ENCODE measurements around the gene TK2. TPM values are rescaled to one million over a fixed set of nuclear protein-coding genes. Genes with fewer than 3 reads are reported as not detected.

The TK2 gene
- total and polyA plus RNA-seq, 2 experiments from 2014 or later = 27.9 to 57.5 TPM

- peak; percentile 75 for DNase-seq
- in situ Hi-C loops (cut with MboI) = no loop called here
- TF ChIP-seq EZH2 (IDR thresholded peaks at IDR 0.05; ENCODE audit: insufficient read depth, poor library complexity, severe bottlenecking) (no peak), EZH2phosphoT487 (IDR thresholded peaks at IDR 0.05; ENCODE audit: insufficient read depth, low read depth) (no peak)
- no peaks in the 10 kb centered on the region for H3K27me3 ChIP-seq (replicated peaks; ENCODE audit: insufficient read depth)
- H3K4me2 ChIP-seq (ENCODE audit: unreplicated experiment) = no peak overlapping the region
- H3K9me2 ChIP-seq (ENCODE audit: insufficient read depth) = no peaks in the 10 kb centered on the region
- peak overlapping the region; percentile 35 for H3K27ac ChIP-seq
- H4K20me1 ChIP-seq (ENCODE audit: insufficient read depth) = no peaks in the 10 kb centered on the region
- H3K4me3 ChIP-seq = no peak overlapping the region
- 72 to 79% methylated on average over 17 of the region's 17 CpGs for WGBS, 2 experiments (ENCODE audit: low coverage in 1 of 2, low lambda C conversion rate in 2 of 2, missing lambda C conversion rate in 2 of 2)
- H3K79me2 ChIP-seq (ENCODE audit: insufficient read depth) = no peaks in the 10 kb centered on the region
- no peaks in the 10 kb centered on the region for H3K9me3 ChIP-seq (ENCODE audit: low read depth)
- H3F3A ChIP-seq (ENCODE audit: insufficient read depth) = peaks cover 4% of the 10 kb centered on the region; the same call in 1 of the 2 replicates
- no peak overlapping the region for H3K9ac ChIP-seq
- peaks cover 22% of the 10 kb centered on the region for H3K4me1 ChIP-seq (ENCODE audit: insufficient read depth)
- H3K36me3 ChIP-seq (ENCODE audit: low read depth) = no peaks in the 10 kb centered on the region
- no peak overlapping the region for H2AFZ ChIP-seq
Observed at GRCh38 chr16:66521951-66522771, 27.8 kb downstream of the TK2 start.

GRCh38 chr16:66521252-66521713 lies 28.6 kb downstream of the TK2 start:
- H3K27me3 ChIP-seq (replicated peaks; ENCODE audit: insufficient read depth) = no peaks in the 10 kb centered on the region
- no peaks in the 10 kb centered on the region for H3K9me2 ChIP-seq (ENCODE audit: insufficient read depth)
- no peak overlapping the region for H2AFZ ChIP-seq
- TF ChIP-seq EZH2phosphoT487 (IDR thresholded peaks at IDR 0.05; ENCODE audit: insufficient read depth, low read depth) (no peak), EZH2 (IDR thresholded peaks at IDR 0.05; ENCODE audit: insufficient read depth, poor library complexity, severe bottlenecking) (no peak)
- no peak for DNase-seq
- no peak overlapping the region for H3K4me3 ChIP-seq
- peaks cover 7% of the 10 kb centered on the region; the same call in 1 of the 2 replicates for H3F3A ChIP-seq (ENCODE audit: insufficient read depth)
- no peak overlapping the region for H3K9ac ChIP-seq
- H3K4me1 ChIP-seq (ENCODE audit: insufficient read depth) = peaks cover 30% of the 10 kb centered on the region
- in situ Hi-C loops (cut with MboI) = no loop called here
- WGBS, 2 experiments (ENCODE audit: low coverage in 1 of 2, low lambda C conversion rate in 2 of 2, missing lambda C conversion rate in 2 of 2) = 97% methylated on average over 5 of the region's 5 CpGs
- no peaks in the 10 kb centered on the region for H3K36me3 ChIP-seq (ENCODE audit: low read depth)
- no peaks in the 10 kb centered on the region for H3K79me2 ChIP-seq (ENCODE audit: insufficient read depth)
- no peak overlapping the region for H3K4me2 ChIP-seq (ENCODE audit: unreplicated experiment)
- no peaks in the 10 kb centered on the region for H3K9me3 ChIP-seq (ENCODE audit: low read depth)
- no peak overlapping the region for H3K27ac ChIP-seq
- H4K20me1 ChIP-seq (ENCODE audit: insufficient read depth) = no peaks in the 10 kb centered on the region

GRCh38 chr16:66520406-66521170 lies 29.3 kb downstream of the TK2 start:
- in situ Hi-C loops (cut with MboI) = no loop called here
- Histone ChIP-seq H3K27ac (no peak overlapping the region), H3K9me2 (ENCODE audit: insufficient read depth) (no peaks in the 10 kb centered on the region), H3K36me3 (ENCODE audit: low read depth) (no peaks in the 10 kb centered on the region), H3F3A (ENCODE audit: insufficient read depth) (peaks cover 7% of the 10 kb centered on the region; the same call in 1 of the 2 replicates), H2AFZ (no peak overlapping the region), H3K79me2 (ENCODE audit: insufficient read depth) (no peaks in the 10 kb centered on the region), H3K9ac (no peak overlapping the region), H4K20me1 (ENCODE audit: insufficient read depth) (no peaks in the 10 kb centered on the region), H3K4me1 (ENCODE audit: insufficient read depth) (peaks cover 35% of the 10 kb centered on the region), H3K9me3 (ENCODE audit: low read depth) (no peaks in the 10 kb centered on the region), H3K4me3 (no peak overlapping the region), H3K4me2 (ENCODE audit: unreplicated experiment) (no peak overlapping the region), H3K27me3 (replicated peaks; ENCODE audit: insufficient read depth) (no peaks in the 10 kb centered on the region)
- TF ChIP-seq EZH2 (IDR thresholded peaks at IDR 0.05; ENCODE audit: insufficient read depth, poor library complexity, severe bottlenecking) (no peak), EZH2phosphoT487 (IDR thresholded peaks at IDR 0.05; ENCODE audit: insufficient read depth, low read depth) (no peak)
- no peak for DNase-seq
- 95% methylated on average over 13 to 14 of the region's 14 CpGs for WGBS, 2 experiments (ENCODE audit: low coverage in 1 of 2, low lambda C conversion rate in 2 of 2, missing lambda C conversion rate in 2 of 2)

GRCh38 chr16:66519482-66520373 lies 30.2 kb downstream of the TK2 start:
- Histone ChIP-seq H3K9me2 (ENCODE audit: insufficient read depth) (no peaks in the 10 kb centered on the region), H3K4me2 (ENCODE audit: unreplicated experiment) (no peak overlapping the region), H3K4me1 (ENCODE audit: insufficient read depth) (peaks cover 37% of the 10 kb centered on the region), H3F3A (ENCODE audit: insufficient read depth) (peaks cover 7% of the 10 kb centered on the region; the same call in 1 of the 2 replicates), H3K4me3 (no peak overlapping the region), H3K9me3 (ENCODE audit: low read depth) (no peaks in the 10 kb centered on the region), H3K9ac (no peak overlapping the region), H3K27me3 (replicated peaks; ENCODE audit: insufficient read depth) (no peaks in the 10 kb centered on the region), H3K36me3 (ENCODE audit: low read depth) (no peaks in the 10 kb centered on the region), H2AFZ (no peak overlapping the region), H3K27ac (no peak overlapping the region), H3K79me2 (ENCODE audit: insufficient read depth) (no peaks in the 10 kb centered on the region), H4K20me1 (ENCODE audit: insufficient read depth) (no peaks in the 10 kb centered on the region)
- no peak for DNase-seq
- 92 to 97% methylated on average over 10 to 11 of the region's 11 CpGs for WGBS, 2 experiments (ENCODE audit: low coverage in 1 of 2, low lambda C conversion rate in 2 of 2, missing lambda C conversion rate in 2 of 2)
- TF ChIP-seq EZH2phosphoT487 (IDR thresholded peaks at IDR 0.05; ENCODE audit: insufficient read depth, low read depth) (no peak), EZH2 (IDR thresholded peaks at IDR 0.05; ENCODE audit: insufficient read depth, poor library complexity, severe bottlenecking) (no peak)
- in situ Hi-C loops (cut with MboI) = no loop called here

Measured in GM23248 (cell line).